GM19455 (cell line): ENCODE measurements around the gene OR56A5.
"Not testable (repeated sequence)": the region's sequence is repeated elsewhere in the genome, so short reads cannot be mapped to it uniquely, and the experiment has no call there.

Source experiments
- ATAC-seq: cut with Tn5 transposase; IDR thresholded peaks from one replicate; pipeline ENCODE4 v1.9.1; 2021; ENCODE audit not compliant: unreplicated experiment

The OR56A5 gene, protein sequence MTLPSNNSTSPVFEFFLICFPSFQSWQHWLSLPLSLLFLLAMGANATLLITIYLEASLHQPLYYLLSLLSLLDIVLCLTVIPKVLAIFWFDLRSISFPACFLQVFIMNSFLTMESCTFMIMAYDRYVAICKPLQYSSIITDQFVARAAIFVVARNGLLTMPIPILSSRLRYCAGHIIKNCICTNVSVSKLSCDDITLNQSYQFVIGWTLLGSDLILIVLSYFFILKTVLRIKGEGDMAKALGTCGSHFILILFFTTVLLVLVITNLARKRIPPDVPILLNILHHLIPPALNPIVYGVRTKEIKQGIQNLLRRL

DNA sequence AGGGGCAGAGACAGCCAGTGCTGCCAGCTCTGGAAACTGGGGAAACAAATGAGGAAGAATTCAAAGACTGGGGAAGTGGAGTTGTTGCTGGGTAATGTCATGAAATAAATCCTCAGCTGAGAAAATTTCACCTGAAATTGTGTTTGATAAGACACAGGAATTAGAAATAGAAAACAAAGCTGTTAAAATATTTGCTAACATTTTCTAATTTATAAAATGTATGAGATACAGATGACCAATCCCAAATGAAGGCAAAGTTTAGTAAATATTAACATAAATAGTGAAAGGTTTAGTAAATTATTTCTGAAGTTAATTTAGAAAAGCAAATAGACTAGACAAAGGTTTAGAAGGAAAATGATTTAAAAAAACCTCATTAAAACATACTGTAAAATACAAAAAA lies at the start of gene OR56A5:
OR56A5 (minus strand) TSS at position 101 of the 400 bp plus-strand sequence; CDS start at position 101, 0 bp downstream.
- no peak for ATAC-seq

DNA sequence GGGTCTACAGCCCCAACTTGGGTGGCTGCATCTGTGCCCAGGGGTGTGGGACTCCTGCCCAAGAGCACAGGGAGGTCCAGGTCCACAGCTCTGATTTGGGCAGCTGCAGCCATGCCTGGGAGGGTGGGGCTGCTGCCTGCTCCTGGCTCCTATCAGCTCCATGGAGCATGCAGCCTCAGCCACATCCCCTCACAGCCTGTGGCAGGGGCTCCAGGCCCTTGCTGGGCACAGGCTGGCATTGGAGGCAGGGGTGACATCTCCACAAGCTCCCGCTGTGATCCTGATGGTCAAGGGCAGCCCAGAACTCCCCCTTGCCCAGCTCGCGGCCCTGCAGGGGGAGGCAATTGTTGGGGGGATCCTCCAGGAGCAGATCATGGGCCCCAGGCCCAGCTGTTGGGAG lies 44.7 kb upstream of the OR56A5 start:
- no peak for ATAC-seq

DNA sequence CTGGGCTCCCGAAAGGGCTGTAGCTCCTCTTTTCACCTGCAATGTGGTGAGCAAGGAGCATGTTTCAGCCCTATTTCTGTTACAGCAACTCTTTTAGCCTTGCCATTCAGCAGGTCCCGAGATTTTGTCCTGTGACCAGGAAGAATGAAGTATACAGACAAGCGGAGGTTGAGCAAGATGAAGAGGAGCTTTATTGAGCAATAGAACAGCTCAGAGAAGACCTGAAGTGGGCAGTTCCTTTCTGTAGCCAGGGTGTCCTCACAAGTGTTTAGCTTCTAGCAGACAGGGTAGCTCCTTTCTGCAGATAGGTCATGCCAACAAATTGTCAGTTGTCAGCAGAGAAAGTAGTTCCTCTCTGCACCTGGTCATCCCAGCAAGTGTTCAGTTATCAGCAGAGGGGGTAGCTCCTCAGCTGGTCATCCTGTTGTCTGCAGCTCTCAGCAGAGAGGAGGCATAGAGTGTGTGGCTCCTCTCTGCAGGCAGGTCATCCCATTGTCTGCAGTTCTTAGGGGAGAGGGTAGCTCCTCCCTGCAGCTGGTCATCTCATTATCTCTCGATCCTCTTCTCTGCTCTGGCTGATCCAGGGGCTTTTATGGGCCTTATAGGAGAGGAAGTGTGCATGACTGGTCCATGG lies 43.9 kb upstream of the OR56A5 start:
- ATAC-seq = no peak

DNA sequence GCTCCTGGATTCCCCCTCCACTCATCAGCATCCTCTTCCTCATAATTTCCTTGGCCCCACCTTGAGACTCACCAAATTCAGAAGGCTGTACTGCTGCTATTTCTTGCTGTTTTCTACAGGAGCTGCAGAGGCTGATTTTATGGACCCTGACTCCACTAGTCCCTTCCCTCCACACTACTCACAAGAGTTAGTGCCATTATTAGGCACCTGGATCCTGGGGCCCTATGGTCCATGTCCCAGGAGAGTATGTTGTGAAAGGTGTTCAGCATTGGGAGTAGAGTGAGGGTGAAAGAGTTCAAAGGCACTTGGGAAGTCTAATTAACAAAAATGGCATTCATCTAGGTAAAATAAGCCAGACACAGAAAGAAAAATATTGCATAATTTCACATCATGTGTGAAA lies 38.6 kb upstream of the OR56A5 start, which contains the start of gene OR56A4:
OR56A4 (minus strand) TSS at position 101 of the 400 bp plus-strand sequence. CDS start 3,954 bp downstream, outside the sequence.
- ATAC-seq = no peak

DNA sequence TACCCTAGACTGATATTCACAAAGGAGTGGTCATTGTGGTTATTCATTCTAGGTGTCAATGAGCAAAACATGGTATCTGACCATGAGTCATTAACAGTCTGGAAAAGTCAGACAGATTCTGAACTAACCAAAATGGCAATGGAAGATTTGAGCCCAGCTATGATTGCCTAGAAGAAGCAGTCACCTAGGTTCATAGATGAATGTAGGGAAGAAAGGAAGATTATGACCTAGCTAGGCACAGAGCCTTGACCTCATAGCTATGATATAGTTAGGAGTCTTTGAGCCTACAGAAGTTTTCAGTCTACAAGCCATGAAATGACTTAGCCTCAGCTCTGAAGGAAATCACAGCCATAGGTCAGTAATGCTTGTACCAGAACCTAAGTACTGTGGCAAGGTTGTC lies 38.1 kb upstream of the OR56A5 start:
- ATAC-seq = no peak

DNA sequence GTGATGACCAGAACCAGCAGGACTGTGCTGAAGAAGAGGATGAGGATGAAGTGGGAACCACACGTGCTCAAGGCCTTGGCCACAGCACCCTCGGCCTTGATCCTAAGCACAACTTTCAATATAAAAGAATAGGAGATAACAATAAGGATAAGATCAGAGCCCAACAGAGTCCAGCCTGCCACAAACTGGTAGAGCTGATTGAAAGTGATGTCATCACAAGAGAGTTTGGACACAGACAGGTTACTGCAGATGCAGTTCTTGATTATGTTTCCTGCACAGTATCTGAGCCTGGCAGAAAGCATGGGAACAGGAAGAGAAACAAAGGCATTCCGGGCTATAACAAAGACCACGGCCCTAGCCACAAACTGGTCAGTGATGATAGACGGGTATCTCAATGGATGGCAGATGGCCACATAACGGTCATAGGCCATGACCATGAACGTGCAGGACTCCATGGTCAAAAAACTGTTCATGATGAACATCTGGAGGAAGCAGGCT lies 34.0 kb upstream of the OR56A5 start:
- no peak for ATAC-seq

DNA sequence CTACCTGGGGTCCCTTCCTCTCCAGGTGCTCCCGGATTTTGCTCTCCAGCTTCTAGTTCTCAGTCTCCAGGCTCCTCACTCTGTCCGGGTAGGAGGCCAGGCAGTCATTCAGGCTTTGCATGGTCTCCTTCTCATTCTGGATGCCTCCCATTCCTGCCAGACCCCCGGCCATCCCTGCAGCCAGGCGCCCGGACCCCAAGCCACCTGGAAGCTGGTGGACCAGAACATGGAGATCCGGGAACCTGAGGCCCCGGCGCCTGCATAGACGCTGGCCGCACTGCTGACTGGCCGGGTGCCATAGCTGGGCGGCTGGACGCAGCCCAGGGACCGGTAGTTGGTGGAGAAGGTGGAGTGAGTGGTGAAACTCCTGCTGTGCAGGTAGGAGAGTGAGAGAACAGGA lies 26.5 kb upstream of the OR56A5 start:
- no peak for ATAC-seq

DNA sequence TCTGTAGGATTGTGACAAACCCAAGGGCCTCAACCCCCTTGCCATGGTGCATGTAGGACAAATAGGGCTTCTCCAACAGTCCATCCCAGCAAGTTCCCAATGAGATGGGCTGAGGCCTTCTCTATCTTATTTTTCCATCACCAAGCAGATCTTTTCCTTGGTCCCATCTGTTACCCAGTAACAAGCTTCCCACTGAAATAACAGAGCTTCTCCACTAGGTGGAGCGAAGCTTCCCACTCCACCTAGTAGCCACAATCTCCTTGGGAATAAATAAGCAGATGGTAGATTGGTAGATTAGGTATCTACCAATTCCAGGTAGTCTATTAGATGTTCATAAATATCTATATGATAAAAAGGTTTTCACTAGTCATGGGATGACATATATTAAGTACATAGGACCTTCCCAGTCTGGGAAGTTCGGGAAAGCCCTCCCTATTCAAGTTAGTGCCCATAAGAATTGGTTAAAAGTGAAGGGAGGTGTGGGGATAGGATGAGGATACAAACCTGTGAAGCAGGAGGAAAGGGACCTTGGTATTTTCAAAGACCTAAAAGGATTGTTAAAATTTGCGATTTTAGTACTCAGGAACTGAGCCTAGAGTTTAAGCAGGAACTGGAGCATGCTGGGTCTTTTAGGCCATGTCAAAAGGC lies 24.4 kb upstream of the OR56A5 start:
- no peak for ATAC-seq

DNA sequence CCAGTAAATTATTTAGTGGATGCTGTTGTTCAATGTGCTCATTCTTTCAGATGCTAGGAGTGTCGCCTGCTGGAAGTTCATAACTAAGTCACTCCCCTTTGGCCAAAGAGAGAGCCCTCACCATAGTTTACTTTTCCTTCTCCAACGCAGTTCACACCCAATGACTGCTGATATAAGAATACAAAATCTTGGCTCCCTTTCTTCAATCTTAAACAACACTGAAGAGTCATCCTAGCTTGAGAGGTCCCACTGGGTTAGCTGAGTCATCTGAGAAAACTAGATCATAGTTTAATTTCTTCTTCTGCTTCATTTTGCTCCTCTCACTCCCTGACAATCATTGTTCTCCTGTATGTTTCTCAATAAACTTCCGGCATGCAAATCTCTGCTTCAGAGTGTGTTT lies 23.9 kb upstream of the OR56A5 start:
- ATAC-seq = no peak

DNA sequence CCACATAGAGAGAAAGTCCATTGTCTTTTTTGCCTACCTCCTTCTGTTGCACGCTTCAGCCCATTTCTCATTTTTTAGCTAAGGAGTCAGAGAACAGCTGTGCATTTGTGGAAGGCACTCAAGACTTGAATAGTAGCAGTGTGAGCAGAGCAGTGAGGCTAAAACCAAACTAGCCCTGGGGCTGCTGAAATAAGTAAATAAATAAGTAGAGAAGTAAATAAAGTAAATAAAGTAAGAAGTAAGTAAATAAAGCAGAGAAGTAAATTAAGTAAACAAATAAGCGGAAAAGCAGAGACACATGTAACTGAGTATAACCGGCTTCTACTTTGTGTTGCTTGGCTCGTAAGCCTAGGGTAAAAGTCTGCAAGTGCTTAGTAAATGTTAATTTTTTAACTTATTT lies 20.9 kb upstream of the OR56A5 start:
- ATAC-seq = no peak

DNA sequence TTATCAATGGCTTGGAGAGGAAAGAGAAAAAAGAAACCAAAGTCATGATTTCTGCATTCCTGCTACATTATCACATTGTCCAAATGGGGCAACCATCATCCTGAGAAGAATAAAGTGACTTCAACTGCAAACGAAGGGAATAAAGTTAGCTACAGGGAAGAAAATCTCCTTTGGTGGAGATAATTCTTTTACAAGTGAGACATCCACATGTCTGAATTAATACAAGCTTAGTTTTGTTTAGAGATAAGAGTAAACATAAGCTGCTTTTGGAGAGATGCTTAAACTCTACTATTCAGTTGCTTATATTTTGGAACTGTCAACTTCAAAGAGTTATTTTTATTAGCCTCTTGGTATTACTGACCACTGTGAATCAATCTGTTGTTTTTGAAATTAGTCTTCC lies 18.6 kb upstream of the OR56A5 start, which contains the start of gene OR52L1:
OR52L1 (minus strand) TSS at position 101 of the 400 bp plus-strand sequence; CDS start at position 46, 55 bp downstream.
- no peak for ATAC-seq

DNA sequence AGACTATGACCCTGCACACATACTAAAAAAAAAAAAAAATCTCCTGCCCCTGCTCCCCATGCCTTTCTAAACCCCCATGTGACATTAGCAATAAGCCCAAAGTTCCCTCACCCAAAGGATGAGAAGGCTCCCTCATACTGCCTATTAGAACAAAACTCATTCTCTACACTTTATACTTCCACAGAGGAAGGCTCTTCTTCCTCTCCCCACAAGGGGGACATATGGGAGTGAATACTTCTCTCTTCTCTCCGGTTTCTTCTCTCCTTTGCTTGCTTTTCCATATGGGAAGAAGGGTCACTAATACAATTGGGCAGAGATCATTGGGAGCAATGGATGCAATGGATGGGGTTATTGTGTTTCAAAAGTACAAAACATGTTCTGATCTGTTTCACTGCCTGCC lies 15.1 kb upstream of the OR56A5 start:
- ATAC-seq = no peak

DNA sequence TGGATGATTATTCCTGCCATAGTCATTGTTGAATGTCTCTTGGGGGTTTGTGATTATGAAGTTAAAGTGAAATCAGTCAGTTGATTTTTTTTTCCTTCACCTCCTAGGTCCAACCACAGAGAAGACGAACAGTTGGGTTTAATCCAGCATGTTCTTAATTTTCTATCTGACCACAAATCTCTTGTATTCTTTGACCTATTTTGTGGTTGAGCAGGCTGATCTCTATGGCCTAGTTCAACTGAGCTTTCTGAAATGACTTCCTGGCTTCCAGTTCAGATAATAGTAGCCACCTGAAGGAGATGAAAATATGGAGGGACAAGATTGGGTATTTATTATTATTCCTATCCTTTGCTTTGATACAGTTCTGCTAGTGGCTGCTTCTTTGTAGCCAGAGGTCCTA lies 5.2 kb upstream of the OR56A5 start:
- ATAC-seq = no peak

DNA sequence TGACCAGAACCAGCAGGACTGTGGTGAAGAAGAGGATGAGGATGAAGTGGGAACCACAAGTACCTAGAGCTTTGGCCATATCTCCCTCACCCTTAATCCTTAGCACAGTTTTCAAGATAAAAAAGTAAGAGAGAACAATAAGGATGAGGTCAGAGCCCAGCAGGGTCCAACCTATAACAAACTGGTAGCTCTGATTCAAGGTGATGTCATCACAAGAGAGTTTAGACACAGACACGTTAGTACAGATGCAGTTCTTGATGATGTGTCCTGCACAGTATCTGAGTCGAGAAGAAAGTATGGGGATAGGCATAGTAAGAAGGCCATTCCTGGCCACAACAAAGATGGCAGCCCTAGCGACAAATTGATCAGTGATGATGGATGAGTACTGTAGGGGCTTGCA lies 586 bp downstream of the OR56A5 start:
- ATAC-seq = no peak

DNA sequence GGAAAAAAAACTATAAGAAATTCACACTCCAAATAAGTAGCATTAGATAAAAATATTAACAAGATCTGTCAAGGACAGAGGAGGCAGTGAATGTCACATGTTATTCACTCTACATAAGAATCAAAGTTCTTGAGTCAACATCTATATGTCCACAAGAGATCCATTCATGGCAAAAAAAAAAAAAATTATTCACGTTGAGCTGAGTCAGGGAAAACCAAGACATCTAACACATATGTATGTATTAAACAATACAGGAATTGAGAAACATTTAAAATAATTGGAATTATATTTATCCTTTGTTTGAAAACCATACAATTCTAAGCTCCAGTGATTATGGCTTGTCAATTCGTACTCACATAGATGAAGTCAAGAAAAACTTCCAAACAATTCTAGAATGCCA lies 1.3 kb downstream of the OR56A5 start:
- no peak for ATAC-seq

DNA sequence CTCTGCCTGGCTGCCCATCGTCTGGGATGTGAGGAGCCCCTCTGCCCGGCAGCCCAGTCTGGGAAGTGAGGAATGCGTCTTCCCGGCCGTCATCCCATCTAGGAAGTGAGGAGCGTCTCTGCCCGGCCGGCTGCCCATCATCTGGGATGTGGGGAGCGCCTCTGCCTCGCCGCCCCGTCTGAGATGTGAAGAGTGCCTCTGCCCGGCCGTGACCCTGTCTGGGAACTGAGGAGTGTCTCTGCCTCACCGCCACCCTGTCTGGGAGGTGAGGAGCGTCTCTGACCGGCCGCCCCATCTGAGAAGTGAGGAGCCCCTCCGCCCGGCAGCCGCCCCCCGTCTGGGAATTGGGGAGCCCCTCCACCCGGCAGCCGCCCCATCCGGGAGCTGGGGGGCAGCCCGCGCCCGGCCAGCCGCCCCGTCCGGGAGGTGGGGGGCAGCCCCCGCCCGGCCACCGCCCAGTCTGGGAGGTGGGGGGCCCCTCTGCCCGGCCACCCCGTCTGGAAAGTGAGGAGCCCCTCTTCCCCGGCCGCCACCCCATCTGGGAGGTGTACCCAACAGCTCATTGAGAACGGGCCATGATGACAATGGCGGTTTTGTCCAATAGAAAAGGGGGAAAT lies 7.5 kb downstream of the OR56A5 start:
- ATAC-seq = not testable (repeated sequence)

DNA sequence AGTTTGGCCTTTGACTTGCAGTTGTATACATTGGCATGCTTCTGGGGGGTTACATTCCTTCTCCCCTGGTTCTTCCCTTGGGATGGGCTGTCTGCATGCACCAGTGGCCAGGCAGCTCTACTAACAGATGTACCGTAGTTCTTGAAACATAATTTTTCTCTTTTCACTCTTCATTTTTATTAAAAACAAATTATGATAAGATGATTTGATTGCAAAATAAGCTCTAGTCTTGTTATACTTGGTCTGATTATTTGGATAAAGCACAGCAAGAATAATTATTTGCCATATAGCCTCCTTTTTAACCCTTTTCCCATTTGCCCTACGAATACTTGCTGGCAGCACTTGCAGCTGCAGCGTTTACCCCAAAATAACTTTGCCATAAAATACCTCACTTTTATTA lies 12.7 kb downstream of the OR56A5 start:
- ATAC-seq = no peak

DNA sequence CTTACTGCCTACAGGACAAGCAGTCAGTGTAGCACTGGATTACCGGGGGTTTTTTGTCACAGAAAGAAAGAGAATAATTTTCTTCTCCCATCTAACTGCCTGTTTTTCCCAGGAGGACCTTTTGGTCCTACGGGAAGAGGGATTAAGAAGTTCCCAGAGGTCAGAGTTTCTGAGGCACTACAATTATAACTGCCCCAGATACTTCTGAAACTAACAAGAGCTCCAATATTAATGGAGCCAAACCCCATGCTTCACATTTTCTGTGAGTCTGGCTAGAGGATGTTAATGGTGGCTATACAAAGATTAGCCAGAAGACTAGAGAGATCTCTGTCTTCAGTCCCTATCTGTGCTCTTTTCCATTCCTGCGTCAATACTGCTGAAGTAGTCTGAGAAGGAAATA lies 26.3 kb downstream of the OR56A5 start, which contains the start of gene OR56A3:
OR56A3 (plus strand) TSS at position 301 of the 400 bp plus-strand sequence. CDS start 5,096 bp downstream, outside the sequence.
- no peak for ATAC-seq

DNA sequence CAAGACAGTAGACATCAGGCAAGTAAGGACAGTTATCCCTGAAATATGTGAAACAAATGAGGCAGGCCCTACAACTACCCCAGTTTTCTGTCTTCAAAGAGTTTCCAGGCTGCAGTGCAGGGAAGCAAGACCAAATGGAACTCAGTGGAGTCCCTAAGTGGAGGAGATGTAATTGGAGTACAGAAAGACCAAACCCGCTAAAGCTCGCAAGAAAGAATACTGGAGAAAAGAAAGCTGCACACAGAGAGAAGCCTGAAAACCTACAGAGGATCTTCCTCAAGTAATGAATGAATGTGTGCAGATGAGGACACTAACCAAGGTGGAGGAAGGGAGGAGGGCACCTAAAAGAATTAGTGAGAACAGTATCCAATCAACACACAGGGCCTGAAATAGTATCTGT lies 27.5 kb downstream of the OR56A5 start:
- no peak for ATAC-seq

DNA sequence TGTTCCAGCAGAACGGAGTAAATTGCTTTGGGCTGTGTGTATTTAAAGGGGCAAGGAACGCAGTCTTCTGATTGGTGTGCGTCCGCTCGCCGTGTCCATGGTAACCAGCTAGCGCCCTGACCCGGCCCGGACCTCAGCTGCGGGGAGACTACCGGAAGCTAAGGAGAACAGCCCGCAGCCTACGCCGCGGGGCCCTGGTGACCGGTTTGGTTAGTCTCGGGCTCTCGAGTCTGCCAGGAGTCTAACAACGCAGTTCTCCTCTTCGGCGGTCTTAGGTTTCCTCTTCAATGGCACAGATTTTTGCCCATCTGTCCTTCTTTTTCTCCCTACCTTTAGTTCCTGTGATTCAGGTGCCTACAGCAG lies 29.7 kb downstream of the OR56A5 start:
- ATAC-seq = no peak

DNA sequence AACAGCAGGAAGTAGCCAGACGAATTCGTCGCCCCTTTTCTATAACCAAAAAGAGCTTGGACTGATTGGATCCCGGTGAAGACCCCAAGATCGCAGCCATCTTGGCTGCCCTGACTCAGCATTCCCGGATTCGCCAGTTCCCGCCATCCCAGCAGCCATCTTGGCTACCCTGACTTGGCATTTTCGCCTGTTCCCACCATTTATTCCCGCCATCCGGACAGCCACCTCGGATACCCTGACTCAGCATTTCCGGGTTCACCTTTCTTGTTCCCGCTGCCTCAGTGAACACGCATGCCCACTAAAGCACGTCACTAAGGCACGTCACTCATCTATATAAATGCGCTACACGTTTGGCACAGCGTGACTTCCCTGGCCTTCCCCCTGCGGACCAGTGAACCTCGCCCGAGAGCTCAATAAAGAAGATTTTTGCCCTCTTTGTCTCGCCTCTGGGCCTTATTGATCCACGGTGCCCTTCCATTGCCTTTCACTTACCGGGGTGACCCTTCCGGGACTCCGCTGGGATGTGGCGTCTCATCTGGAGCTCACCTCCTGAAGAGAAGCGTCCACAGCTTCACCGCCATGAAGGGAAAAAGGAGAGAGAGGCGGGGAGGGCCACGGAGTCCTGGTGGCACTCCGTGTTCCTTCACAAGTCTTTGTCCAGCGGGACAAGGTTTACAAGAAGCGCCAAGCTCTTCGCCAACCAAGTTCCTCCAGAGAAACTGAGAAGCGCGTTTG lies 30.3 kb downstream of the OR56A5 start:
- no peak for ATAC-seq
